GM18907 (cell line): ENCODE data around the gene KIAA1191.

Experiments used
- ATAC-seq: cut with Tn5 transposase; IDR thresholded peaks from one replicate; pipeline ENCODE4 v1.9.1; 2021; ENCODE audit warnings: mild to moderate bottlenecking, moderate library complexity; ENCODE audit not compliant: unreplicated experiment

KIAA1191 gene

GRCh38 chr5:176366232-176366894, 4.8 kb upstream of the KIAA1191 start:
- ATAC-seq, result no peak

GRCh38 chr5:176365351-176366231, 4.0 kb upstream of the KIAA1191 start, which contains the start of gene ARL10:
Gene ARL10, plus strand, starts transcription at chr5:176365487. Its CDS starts 77 bp downstream, at chr5:176365564.
- ATAC-seq, result peak; percentile 34

GRCh38 chr5:176364765-176365350, 3.3 kb upstream of the KIAA1191 start:
- no peak for ATAC-seq

GRCh38 chr5:176362233-176362490, 598 bp upstream of the KIAA1191 start:
- ATAC-seq, result peak; percentile 15

GRCh38 chr5:176360894-176361436, 599 bp downstream of the KIAA1191 start:
- ATAC-seq, result peak; percentile 18

- no peak for ATAC-seq
Observed at GRCh38 chr5:176359658-176360057, 1.9 kb downstream of the KIAA1191 start.

GRCh38 chr5:176356179-176356566, 5.4 kb downstream of the KIAA1191 start:
- ATAC-seq, result no peak

GRCh38 chr5:176355400-176356178, 6.0 kb downstream of the KIAA1191 start:
- no peak for ATAC-seq

GRCh38 chr5:176353533-176353932, 8.0 kb downstream of the KIAA1191 start:
- ATAC-seq, result no peak

GRCh38 chr5:176352116-176352878, 9.3 kb downstream of the KIAA1191 start:
- no peak for ATAC-seq

GRCh38 chr5:176350416-176350815, 11.1 kb downstream of the KIAA1191 start:
- no peak for ATAC-seq

GRCh38 chr5:176342766-176343458, 18.7 kb downstream of the KIAA1191 start:
- ATAC-seq, result no peak

- no peak for ATAC-seq
Observed at GRCh38 chr5:176342158-176342483, 19.4 kb downstream of the KIAA1191 start.

GRCh38 chr5:176341325-176342157, 20.0 kb downstream of the KIAA1191 start:
- ATAC-seq, result no peak

- no peak for ATAC-seq
Observed at GRCh38 chr5:176339304-176339703, 22.3 kb downstream of the KIAA1191 start.

- no peak for ATAC-seq
Observed at GRCh38 chr5:176337913-176338312, 23.7 kb downstream of the KIAA1191 start.

GRCh38 chr5:176334031-176334770, 27.4 kb downstream of the KIAA1191 start:
- ATAC-seq, result no peak

- no peak for ATAC-seq
Observed at GRCh38 chr5:176320577-176320976, 41.0 kb downstream of the KIAA1191 start.
